HAP-1 (cell line): Measurements from ENCODE around the gene LBP.

ENCODE experiments used
- DNase-seq, 2 experiments: peaks; one replicate each; pipeline ENCODE4 v3.0.0-alpha.2; 2016 to 2020; ENCODE audit warnings: low spot score in 2 of 2
- H3K27me3 ChIP-seq: fragments of 250-450 bp; sonication (Bioruptor Pico); 2 replicates; pipeline ENCODE4 v1.5.1; 2020; ENCODE audit warnings: low read depth, mild to moderate bottlenecking, moderate library complexity
- H3K36me3 ChIP-seq: fragments of 250-450 bp; sonication (Bioruptor Pico); replicated peaks from 2 replicates; pipeline ENCODE4 v1.5.1; 2020; ENCODE audit warnings: mild to moderate bottlenecking
- H3K4me1 ChIP-seq: fragments of 250-450 bp; sonication (Bioruptor Pico); 2 replicates; pipeline ENCODE4 v1.5.1; 2020; ENCODE audit warnings: mild to moderate bottlenecking
- H3K4me3 ChIP-seq: fragments of 250-450 bp; sonication (Bioruptor Pico); 2 replicates; pipeline ENCODE4 v1.5.1; 2020; ENCODE audit warnings: mild to moderate bottlenecking, moderate library complexity
- H3K9me3 ChIP-seq: fragments of 250-450 bp; sonication (Bioruptor Pico); 2 replicates; pipeline ENCODE4 v1.5.1; 2020; ENCODE audit warnings: mild to moderate bottlenecking, moderate library complexity
- in situ Hi-C: fragments of 300-500 bp; cut with MboI; formaldehyde crosslinking; loops from 3 replicates; pipeline ENCODE4 v1.14.3; 2020; ENCODE audit warnings: low sequenced_read_pairs, inconsistent platforms, mixed read lengths

LBP gene

GRCh38 chr20:38344107-38344701 lies 2.1 kb upstream of the LBP start:
- H3K9me3 ChIP-seq = no peaks in the 10 kb centered on the region
- no peak for DNase-seq
- H3K4me1 ChIP-seq = no peaks in the 10 kb centered on the region
- 0 out of 2 replicates have a peak, but pooled peaks cover 2% of the 10 kb centered on the region for H3K27me3 ChIP-seq
- no peak overlapping the region for H3K4me3 ChIP-seq
- H3K36me3 ChIP-seq = no peaks in the 10 kb centered on the region
- in situ Hi-C loops = no loop called here

- H3K4me3 ChIP-seq = no peak overlapping the region
- H3K27me3 ChIP-seq = 0 out of 2 replicates have a peak, but pooled peaks cover 2% of the 10 kb centered on the region
- no peaks in the 10 kb centered on the region for H3K4me1 ChIP-seq
- no peaks in the 10 kb centered on the region for H3K36me3 ChIP-seq
- no peak for DNase-seq
- no peaks in the 10 kb centered on the region for H3K9me3 ChIP-seq
- in situ Hi-C loops = no loop called here
These were observed 639 bp upstream of the LBP start for GRCh38 chr20:38345643-38346042.

GRCh38 chr20:38346741-38347140 lies 459 bp downstream of the LBP start:
- in situ Hi-C loops = no loop called here
- no peak for DNase-seq

DNA sequence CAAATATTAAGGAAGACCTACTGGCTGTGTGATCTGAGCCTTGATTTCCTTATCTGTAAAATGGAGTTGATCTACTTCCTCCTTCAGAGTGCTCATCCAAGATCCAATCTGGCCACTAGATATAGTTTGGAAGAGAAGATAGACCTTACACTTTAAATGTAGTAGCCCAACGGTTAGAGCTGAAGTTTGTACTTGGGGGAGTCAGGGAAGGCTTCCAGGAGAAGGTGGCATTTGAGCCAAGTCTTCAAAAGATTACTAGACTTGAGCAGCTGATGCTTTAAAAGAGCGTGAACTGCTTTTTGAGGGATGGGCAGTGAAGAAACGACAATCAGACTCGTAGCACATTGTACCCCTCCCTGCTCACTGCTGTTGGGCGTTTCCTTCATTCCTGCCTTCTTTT lies 3.6 kb downstream of the LBP start:
- H3K4me1 ChIP-seq = no peaks in the 10 kb centered on the region
- DNase-seq = no peak
- H3K36me3 ChIP-seq = no peaks in the 10 kb centered on the region
- H3K9me3 ChIP-seq = no peaks in the 10 kb centered on the region
- 0 out of 2 replicates have a peak, but pooled peaks cover 2% of the 10 kb centered on the region for H3K27me3 ChIP-seq
- in situ Hi-C loops = no loop called here
- no peak overlapping the region for H3K4me3 ChIP-seq

More at GRCh38 chr20:38346741-38347140, 459 bp downstream of the LBP start:
- Histone ChIP-seq H3K4me1 (no peaks in the 10 kb centered on the region), H3K9me3 (no peaks in the 10 kb centered on the region), H3K36me3 (no peaks in the 10 kb centered on the region), H3K4me3 (no peak overlapping the region), H3K27me3 (0 out of 2 replicates have a peak, but pooled peaks cover 2% of the 10 kb centered on the region)

DNA sequence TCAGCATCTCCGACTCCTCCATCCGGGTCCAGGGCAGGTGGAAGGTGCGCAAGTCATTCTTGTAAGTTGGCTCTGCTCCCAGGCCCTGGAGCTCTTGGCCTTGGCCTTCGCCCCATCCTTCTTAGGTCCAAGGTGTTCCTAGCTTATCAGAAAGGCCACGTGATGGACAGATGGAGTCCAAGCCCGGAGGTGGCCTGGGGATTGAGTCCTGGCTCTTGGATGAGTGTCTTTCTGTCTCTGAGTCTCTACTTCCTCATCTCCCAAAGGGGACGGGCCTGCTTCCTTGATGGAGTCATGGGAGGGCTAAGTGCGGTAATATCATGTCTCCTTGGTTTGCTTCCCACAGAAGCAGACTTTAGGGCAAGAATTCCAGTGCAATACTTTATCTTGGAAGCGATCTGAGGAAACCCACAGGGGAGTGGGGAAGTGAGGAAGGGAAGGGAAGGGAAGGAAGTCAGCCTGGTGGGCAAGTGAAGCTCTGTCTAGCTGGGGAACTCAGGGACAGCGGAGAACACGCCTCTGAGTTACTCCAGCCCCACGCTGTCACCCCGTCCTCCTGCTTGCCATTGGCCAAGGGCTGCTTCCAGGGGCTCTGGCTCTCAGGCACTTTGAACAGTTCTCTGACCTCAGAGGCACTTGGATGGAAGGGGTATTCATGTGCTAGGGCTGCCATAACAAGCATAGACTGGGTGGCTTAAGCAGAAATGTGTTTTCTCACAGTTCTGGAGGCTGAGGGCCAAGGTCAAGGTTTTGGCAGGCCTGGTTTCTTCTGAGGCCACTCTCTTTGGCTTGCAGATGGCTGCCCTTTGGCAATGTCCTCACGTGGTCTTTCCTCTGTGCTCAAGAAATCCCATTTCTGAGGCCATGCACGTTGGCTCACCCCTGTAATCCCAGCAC lies 4.8 kb downstream of the LBP start:
- in situ Hi-C loops = no loop called here
- no peaks in the 10 kb centered on the region for H3K36me3 ChIP-seq
- H3K4me1 ChIP-seq = no peaks in the 10 kb centered on the region
- DNase-seq = no peak
- no peak overlapping the region for H3K4me3 ChIP-seq
- 0 out of 2 replicates have a peak, but pooled peaks cover 2% of the 10 kb centered on the region for H3K27me3 ChIP-seq
- no peaks in the 10 kb centered on the region for H3K9me3 ChIP-seq

DNA sequence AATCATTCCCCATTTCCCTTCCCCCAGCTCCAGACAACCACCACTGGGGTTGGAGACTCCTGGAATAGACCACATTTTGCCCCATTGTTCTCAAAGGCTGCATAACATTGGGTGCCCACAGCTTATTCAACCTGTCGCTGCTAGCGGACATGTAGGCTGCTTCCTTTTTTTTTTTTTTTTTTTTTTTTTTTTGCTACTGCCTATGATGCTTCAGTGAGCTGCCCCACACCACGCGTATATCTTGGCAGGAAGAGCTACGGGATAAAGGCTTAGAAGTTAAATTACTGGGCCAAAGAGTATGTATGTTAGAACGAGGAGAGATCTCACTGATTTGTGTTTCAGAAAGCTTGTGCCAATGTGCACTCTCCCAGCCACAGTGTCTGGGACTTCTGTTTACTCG lies 7.0 kb downstream of the LBP start:
- Histone ChIP-seq H3K27me3 (0 out of 2 replicates have a peak, but pooled peaks cover 2% of the 10 kb centered on the region), H3K4me1 (no peaks in the 10 kb centered on the region), H3K9me3 (no peaks in the 10 kb centered on the region), H3K36me3 (no peaks in the 10 kb centered on the region), H3K4me3 (no peak overlapping the region)
- in situ Hi-C loops = no loop called here
- peak in 1 of 2 experiments; percentile 3 for DNase-seq

DNA sequence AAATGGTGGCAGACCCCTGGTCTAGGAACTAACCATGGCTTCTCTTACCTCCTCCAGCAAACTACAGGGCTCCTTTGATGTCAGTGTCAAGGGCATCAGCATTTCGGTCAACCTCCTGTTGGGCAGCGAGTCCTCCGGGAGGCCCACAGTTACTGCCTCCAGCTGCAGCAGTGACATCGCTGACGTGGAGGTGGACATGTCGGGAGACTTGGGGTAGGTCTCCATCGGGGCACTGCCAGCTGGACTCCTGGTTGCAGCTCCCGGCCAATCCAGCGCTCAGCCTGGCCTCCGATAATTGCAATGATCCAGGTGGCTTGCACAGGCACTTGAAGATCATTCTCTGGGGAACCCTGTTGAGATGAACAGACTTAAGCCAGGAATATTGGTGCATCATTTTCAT lies 7.9 kb downstream of the LBP start:
- no peak overlapping the region for H3K4me3 ChIP-seq
- no peaks in the 10 kb centered on the region for H3K9me3 ChIP-seq

GRCh38 chr20:38355161-38356012 lies 9.1 kb downstream of the LBP start:
- Histone ChIP-seq H3K36me3 (no peaks in the 10 kb centered on the region), H3K9me3 (no peaks in the 10 kb centered on the region), H3K27me3 (no peaks in the 10 kb centered on the region), H3K4me3 (no peak overlapping the region), H3K4me1 (no peaks in the 10 kb centered on the region)
- in situ Hi-C loops = no loop called here
- no peak for DNase-seq

More for the DNA sequence above, 7.9 kb downstream of the LBP start:
- H3K4me1 ChIP-seq = no peaks in the 10 kb centered on the region
- in situ Hi-C loops = no loop called here
- H3K36me3 ChIP-seq = no peaks in the 10 kb centered on the region
- no peak for DNase-seq
- 0 out of 2 replicates have a peak, but pooled peaks cover under 1% of the 10 kb centered on the region for H3K27me3 ChIP-seq

- no peak overlapping the region for H3K4me3 ChIP-seq
- H3K4me1 ChIP-seq = no peaks in the 10 kb centered on the region
- in situ Hi-C loops = no loop called here
- no peak for DNase-seq
- H3K36me3 ChIP-seq = no peaks in the 10 kb centered on the region
- no peaks in the 10 kb centered on the region for H3K9me3 ChIP-seq
- H3K27me3 ChIP-seq = no peaks in the 10 kb centered on the region
These were observed 11.4 kb downstream of the LBP start for GRCh38 chr20:38357653-38358207.

- no peak overlapping the region for H3K4me3 ChIP-seq
- H3K27me3 ChIP-seq = no peaks in the 10 kb centered on the region
- no peaks in the 10 kb centered on the region for H3K9me3 ChIP-seq
- no peaks in the 10 kb centered on the region for H3K4me1 ChIP-seq
- no peaks in the 10 kb centered on the region for H3K36me3 ChIP-seq
- DNase-seq = no peak
- in situ Hi-C loops = no loop called here
These were observed 12.3 kb downstream of the LBP start for GRCh38 chr20:38358556-38358955.

- Histone ChIP-seq H3K9me3 (no peaks in the 10 kb centered on the region), H3K4me1 (no peaks in the 10 kb centered on the region), H3K27me3 (no peaks in the 10 kb centered on the region), H3K36me3 (no peaks in the 10 kb centered on the region), H3K4me3 (no peak overlapping the region)
- in situ Hi-C loops = no loop called here
- DNase-seq = no peak
These were observed 16.9 kb downstream of the LBP start for GRCh38 chr20:38363004-38363747.

DNA sequence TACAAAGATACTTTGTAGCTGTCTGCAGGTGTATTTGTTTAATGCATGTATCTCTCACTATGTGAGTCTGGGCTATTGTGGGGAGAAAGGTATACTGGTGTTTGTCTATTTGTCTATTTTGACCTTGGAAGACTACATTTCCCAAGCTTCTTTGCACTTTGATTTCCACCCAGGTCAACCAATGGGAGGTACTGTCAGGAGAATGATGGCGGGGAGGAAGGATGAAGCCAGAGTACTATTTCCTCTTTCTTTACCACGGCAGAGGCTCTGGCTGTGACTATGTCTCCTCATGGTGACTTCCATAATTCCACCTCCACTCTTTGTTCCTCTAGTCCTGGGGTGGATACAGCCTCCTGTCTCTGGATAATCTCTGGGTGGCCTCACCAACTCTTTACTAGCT lies 23.1 kb downstream of the LBP start:
- Histone ChIP-seq H3K9me3 (no peaks in the 10 kb centered on the region), H3K4me1 (no peaks in the 10 kb centered on the region), H3K27me3 (peaks cover 7% of the 10 kb centered on the region), H3K4me3 (no peak overlapping the region), H3K36me3 (no peaks in the 10 kb centered on the region)
- DNase-seq = no peak
- in situ Hi-C loops = no loop called here

DNA sequence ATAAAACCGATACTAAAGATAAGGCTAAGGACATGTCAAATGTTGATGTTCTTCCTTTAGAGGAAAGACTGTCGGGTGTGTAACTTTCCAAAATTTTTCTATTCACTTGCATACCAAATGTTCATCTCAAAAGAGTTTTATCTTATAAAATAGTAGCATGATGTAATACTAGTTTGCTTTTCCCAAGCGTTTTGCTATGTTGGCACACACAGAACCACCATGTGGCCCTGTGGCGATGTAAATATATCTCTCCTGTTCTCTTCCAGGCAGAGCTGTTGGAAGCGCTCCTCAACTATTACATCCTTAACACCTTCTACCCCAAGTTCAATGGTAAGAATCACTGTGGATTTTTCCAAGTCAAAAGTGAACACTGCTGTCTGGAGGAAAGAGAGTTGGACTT lies 26.5 kb downstream of the LBP start:
- in situ Hi-C loops = no loop called here
- Histone ChIP-seq H3K9me3 (no peaks in the 10 kb centered on the region), H3K27me3 (peaks cover 7% of the 10 kb centered on the region), H3K4me3 (no peak overlapping the region), H3K4me1 (no peaks in the 10 kb centered on the region), H3K36me3 (no peaks in the 10 kb centered on the region)
- DNase-seq = no peak
